HG02623 (cell line): ENCODE data around the gene MPP4.
"Not testable (repeated sequence)": the region's sequence is repeated elsewhere in the genome, so short reads cannot be mapped to it uniquely, and the experiment has no call there.

ENCODE experiments used
- ATAC-seq: cut with Tn5 transposase; IDR thresholded peaks from one replicate; pipeline ENCODE4 v1.9.1; 2021; ENCODE audit warnings: moderate library complexity; ENCODE audit not compliant: unreplicated experiment

The MPP4 gene

DNA sequence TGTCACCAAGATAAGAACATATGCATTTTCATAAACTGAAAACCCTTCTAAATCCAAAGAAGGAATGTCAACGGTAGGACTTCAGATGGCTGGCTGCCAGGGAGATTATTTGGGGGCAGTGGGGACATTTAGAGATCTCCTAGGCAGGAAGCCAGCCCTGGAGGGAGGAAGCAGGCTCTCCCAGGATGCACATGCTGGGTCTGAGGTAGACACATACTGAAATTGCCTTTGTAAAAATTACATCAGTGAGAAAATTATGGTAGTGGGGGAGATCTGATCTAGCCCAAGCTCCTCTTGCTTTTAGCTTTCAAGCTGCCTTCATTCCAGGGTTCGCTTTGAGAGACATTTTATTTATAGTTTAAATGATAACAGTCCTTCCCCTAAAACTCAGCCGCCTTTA, 24.1 kb downstream of the MPP4 start:
- ATAC-seq: no peak

DNA sequence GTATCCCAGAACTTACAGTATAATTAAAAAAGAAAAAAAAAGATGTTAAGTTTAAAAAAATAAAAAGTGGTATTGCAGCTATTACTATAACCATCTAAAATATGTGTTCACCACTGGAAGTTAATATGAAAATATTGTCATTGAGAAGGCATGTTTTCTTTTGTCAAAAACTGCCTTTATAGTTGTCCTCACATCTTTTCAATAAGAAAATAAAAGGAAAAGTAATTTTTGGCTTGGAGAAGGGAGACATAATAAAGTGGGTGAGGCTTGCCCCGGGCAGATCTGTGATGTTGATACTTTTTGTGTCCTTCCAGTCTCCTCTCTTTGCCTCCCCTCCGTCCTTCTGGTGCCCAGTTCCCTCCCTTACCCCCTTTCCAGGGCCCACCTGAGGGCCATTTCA, 24.9 kb downstream of the MPP4 start:
- no peak for ATAC-seq

GRCh38 chr2:201671205-201671604, 27.2 kb downstream of the MPP4 start:
- not testable (repeated sequence) for ATAC-seq

GRCh38 chr2:201669865-201670264, 28.6 kb downstream of the MPP4 start:
- ATAC-seq: no peak

- ATAC-seq: no peak
Measured at GRCh38 chr2:201668402-201668910, 30.0 kb downstream of the MPP4 start.

- ATAC-seq: no peak
Measured at GRCh38 chr2:201664334-201664733, 34.1 kb downstream of the MPP4 start.

DNA sequence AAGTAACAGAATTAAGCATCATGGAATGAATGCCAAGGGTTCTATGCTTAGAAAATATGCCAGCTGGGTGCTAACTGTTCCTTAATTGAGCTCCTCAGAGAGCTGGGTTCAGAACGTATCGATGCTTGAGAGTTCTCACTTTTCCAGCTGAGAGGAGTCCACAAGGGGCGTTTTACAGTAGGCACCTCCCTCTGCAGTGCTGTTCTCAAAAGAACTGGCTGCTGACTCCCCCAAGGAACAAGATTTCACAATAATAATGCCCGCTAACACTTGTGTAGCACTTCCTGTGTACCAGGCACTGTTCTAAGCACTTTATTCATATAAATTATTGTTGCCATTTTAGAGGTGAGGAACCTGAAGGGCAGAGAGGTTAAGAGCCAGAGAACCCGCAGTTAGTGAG, 37.1 kb downstream of the MPP4 start:
- ATAC-seq: no peak

DNA sequence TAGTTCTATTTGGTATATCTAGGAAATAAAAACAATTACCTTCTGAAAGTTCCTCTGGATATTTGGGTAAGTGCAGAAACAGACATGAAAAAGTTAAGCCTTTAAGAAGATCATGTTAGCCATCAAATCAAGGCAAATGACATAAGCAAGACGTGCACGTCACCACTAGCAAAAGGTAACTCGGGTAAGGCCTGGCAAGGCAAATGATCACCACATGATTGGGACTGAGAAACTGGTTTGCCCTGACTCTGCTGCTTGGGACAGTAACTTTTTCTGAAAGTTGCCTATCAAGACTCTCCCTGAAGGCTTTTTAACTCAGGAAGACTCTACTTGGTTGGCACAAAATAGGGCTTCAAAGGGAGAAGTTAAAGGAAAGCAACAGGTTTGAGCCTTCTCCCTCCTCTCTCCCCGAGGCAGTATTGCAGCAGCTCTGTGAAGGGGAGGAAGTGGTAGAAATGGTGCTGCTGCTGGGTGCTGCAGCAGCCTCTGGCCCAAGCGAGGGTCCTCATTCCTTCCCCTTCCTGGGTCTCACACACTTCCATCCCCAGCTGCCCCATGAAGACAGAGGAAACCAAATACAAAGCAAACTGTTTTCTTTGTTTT, 38.0 kb downstream of the MPP4 start:
- no peak for ATAC-seq

GRCh38 chr2:201656740-201657139, 41.7 kb downstream of the MPP4 start:
- ATAC-seq: no peak

DNA sequence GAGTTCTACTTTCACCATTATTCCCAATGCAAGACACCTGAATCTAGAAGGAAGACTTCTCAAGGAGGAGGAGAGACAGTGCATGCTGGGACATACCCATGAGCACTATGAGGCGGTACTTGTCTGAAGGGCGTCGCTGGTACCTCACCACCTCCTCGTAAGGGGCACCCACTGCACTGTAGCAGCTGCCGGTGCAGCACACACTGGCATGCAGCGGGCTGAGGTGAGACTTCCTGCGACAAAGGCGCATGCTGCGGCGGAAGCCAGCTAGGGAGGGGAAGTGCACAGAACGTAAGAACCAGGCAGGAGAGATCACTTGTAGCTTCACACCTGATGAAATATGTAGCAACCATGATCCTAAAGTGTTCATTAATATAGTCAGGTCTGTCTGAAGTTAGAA, 42.3 kb downstream of the MPP4 start:
- no peak for ATAC-seq

- no peak for ATAC-seq
Measured at GRCh38 chr2:201654616-201655384, 43.6 kb downstream of the MPP4 start.

DNA sequence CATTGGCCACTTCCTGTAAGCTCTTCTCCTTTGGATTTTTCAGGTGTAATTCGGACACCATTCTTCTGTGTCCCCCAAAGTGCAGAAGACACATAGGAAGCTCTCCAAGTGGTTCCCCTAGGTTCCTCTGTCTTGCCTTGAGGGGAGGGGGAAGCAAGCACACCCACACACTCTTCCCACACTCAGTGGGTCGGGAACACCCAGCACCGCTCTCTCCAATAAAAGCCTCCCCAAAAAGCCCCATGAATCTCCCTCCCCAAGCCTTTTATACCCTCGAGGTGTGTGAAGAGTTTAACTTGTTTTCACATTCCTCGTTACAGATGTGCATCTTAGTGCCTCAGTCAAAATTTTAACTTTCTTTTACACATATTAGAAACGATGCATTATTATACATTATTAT, 45.2 kb downstream of the MPP4 start:
- no peak for ATAC-seq

GRCh38 chr2:201649442-201649841, 49.0 kb downstream of the MPP4 start:
- ATAC-seq: no peak

- ATAC-seq: no peak
Measured at GRCh38 chr2:201647431-201647830, 51.0 kb downstream of the MPP4 start.

- no peak for ATAC-seq
Measured at GRCh38 chr2:201644001-201644400, 54.4 kb downstream of the MPP4 start.

- peak; percentile 49 for ATAC-seq
Measured at GRCh38 chr2:201643216-201643890, 55.1 kb downstream of the MPP4 start, which contains the start of gene TMEM237. Gene TMEM237 (minus strand): TSS chr2:201643503. CDS start chr2:201643400, 103 bp downstream.

DNA sequence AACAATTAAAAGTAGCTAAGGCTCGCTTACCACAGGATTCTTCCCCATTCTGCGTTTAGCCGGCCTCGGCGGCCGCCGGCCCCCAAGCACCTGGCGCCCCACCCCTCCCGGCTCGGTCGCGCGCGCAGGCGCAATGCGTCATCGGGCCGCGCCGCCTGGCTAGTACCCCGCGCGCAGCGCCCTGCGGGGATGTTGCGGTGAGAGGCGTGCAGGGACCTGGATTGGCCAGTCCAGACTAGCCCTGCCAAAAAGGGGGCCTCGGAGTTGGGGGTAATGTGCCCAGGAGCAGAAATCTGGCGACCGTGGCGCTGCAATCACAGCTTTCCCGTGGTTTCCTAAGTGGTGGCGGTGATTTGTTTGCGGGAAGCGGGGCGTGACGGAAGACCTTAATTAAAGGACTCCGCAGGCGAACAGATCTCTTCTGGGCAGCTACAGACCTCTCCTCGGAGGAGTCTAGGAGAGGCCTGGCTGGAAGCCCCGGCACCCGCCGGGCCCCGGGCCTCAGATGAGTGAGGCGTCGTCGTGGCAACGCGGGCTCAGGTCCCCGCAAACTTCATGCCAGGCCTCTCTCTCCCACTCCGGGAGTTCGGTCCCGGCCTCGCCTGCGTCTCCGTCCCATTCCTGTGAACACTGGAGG, 55.7 kb downstream of the MPP4 start:
- ATAC-seq: peak; percentile 82

GRCh38 chr2:201642086-201642578, 56.3 kb downstream of the MPP4 start:
- ATAC-seq: peak; percentile 31

GRCh38 chr2:201639205-201639604, 59.2 kb downstream of the MPP4 start:
- no peak for ATAC-seq

GRCh38 chr2:201638326-201638725, 60.1 kb downstream of the MPP4 start:
- ATAC-seq: no peak

- no peak for ATAC-seq
Measured at GRCh38 chr2:201633661-201634249, 64.7 kb downstream of the MPP4 start.
